ENCODE results near the gene HNRNPK.

DNA sequence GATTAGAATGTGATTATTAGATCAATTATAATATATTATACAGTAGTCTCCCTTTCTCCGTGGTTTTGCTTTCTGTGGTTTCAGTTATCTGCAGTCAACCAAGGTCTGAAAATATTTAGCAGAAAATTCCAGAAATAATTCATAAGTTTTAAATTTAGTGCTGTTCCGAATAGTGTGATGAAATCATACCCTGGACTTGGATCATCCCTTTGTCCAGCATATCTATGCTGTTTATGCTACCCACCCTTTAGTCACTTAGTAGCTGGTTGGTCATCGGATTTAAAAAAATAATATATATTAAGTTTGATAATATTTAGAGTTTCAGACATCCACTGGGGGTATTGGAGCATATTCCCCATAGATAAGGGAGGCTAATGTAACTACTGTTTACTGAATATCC, 20.2 kb upstream of the HNRNPK start:
- TF ChIP-seq OSR1 (CRISPR knock-in tag; IDR thresholded peaks at IDR 0.05) = no peak
- TF ChIP-seq, protein P1, sequence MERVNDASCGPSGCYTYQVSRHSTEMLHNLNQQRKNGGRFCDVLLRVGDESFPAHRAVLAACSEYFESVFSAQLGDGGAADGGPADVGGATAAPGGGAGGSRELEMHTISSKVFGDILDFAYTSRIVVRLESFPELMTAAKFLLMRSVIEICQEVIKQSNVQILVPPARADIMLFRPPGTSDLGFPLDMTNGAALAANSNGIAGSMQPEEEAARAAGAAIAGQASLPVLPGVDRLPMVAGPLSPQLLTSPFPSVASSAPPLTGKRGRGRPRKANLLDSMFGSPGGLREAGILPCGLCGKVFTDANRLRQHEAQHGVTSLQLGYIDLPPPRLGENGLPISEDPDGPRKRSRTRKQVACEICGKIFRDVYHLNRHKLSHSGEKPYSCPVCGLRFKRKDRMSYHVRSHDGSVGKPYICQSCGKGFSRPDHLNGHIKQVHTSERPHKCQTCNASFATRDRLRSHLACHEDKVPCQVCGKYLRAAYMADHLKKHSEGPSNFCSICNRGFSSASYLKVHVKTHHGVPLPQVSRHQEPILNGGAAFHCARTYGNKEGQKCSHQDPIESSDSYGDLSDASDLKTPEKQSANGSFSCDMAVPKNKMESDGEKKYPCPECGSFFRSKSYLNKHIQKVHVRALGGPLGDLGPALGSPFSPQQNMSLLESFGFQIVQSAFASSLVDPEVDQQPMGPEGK (CRISPR knock-in tag; IDR thresholded peaks at IDR 0.05; ENCODE audit: borderline replicate concordance) = no peak

Measured in SK-N-SH treated with all-trans-retinoic acid at 6 μM for 48 hours (cell line).